Mesenchymal stem cell (in vitro differentiated cells and primary cell): ENCODE data around the gene ZDHHC21.

Source experiments
- DNase-seq: peaks from one replicate; pipeline ENCODE4 v3.0.0-alpha.2; 2013
- H2AFZ ChIP-seq: one replicate; pipeline ENCODE4 v1.6.1; 2013; ENCODE audit warnings: low read depth, mild to moderate bottlenecking, control low read depth, inconsistent platforms, low read length, moderate library complexity
- H2AK5ac ChIP-seq: 2 replicates; pipeline ENCODE4 v1.6.1; 2013; ENCODE audit warnings: low read length, moderate library complexity, mild to moderate bottlenecking, inconsistent platforms; ENCODE audit not compliant: severe bottlenecking
- H2BK120ac ChIP-seq: one replicate; pipeline ENCODE4 v1.6.1; 2013; ENCODE audit warnings: low read depth, mild to moderate bottlenecking, inconsistent platforms, low read length, moderate library complexity
- H2BK12ac ChIP-seq, 2 experiments: one replicate each; pipeline ENCODE4 v1.6.1; 2013; ENCODE audit warnings: inconsistent platforms in 2 of 2, low read length in 2 of 2, mild to moderate bottlenecking in 2 of 2, moderate library complexity in 2 of 2, control low read depth in 1 of 2
- H2BK15ac ChIP-seq: one replicate; pipeline ENCODE4 v1.6.1; 2013; ENCODE audit warnings: mild to moderate bottlenecking, low read depth, inconsistent platforms; ENCODE audit not compliant: poor library complexity, severe bottlenecking
- H2BK5ac ChIP-seq: 2 replicates; pipeline ENCODE4 v1.6.1; 2013; ENCODE audit warnings: low read depth, mild to moderate bottlenecking, low read length, control low read depth, inconsistent platforms; ENCODE audit not compliant: poor library complexity, severe bottlenecking
- H3K14ac ChIP-seq, 2 experiments: one replicate each; pipeline ENCODE4 v1.6.1; 2013; ENCODE audit warnings: inconsistent platforms in 2 of 2, low read length in 2 of 2, control low read depth in 1 of 2, mild to moderate bottlenecking in 1 of 2, moderate library complexity in 1 of 2
- H3K18ac ChIP-seq, 2 experiments: one replicate each; pipeline ENCODE4 v1.6.1; 2013; ENCODE audit warnings: inconsistent platforms in 2 of 2, low read length in 2 of 2, control low read depth in 1 of 2, low read depth in 1 of 2, mild to moderate bottlenecking in 1 of 2
- H3K23ac ChIP-seq, 2 experiments: one replicate each; pipeline ENCODE4 v1.6.1; 2013; ENCODE audit warnings: inconsistent platforms in 2 of 2, low read length in 2 of 2, mild to moderate bottlenecking in 2 of 2, moderate library complexity in 2 of 2, control low read depth in 1 of 2
- H3K27ac ChIP-seq: 2 replicates; pipeline ENCODE4 v1.5.1; 2013; ENCODE audit warnings: mild to moderate bottlenecking, moderate library complexity, low read length, control low read depth, inconsistent platforms; ENCODE audit not compliant: poor library complexity, severe bottlenecking
- H3K27me3 ChIP-seq, 2 experiments: 2 replicates each; pipeline versions ENCODE4 v1.6.1 to v1.7.0; 2013; ENCODE audit warnings: low read length in 2 of 2, mild to moderate bottlenecking in 2 of 2, moderate library complexity in 2 of 2, control low read depth in 1 of 2, inconsistent platforms in 1 of 2; ENCODE audit not compliant: control insufficient read depth in 1 of 2, insufficient read depth in 1 of 2
- H3K36me3 ChIP-seq, 2 experiments: 2 replicates each; pipeline versions ENCODE4 v1.6.1 to v1.7.0; 2013; ENCODE audit warnings: low read length in 2 of 2, control low read depth in 1 of 2, inconsistent platforms in 1 of 2, low read depth in 1 of 2, mild to moderate bottlenecking in 1 of 2; ENCODE audit not compliant: insufficient read depth in 2 of 2, control insufficient read depth in 1 of 2
- H3K4ac ChIP-seq, 2 experiments: one replicate each; pipeline ENCODE4 v1.6.1; 2013; ENCODE audit warnings: inconsistent platforms in 2 of 2, low read length in 2 of 2, mild to moderate bottlenecking in 2 of 2, moderate library complexity in 2 of 2, control low read depth in 1 of 2, low read depth in 1 of 2
- H3K4me1 ChIP-seq: 2 replicates; pipeline ENCODE4 v1.6.1; 2013; ENCODE audit warnings: low read depth, low read length, control low read depth; ENCODE audit not compliant: control insufficient read depth, insufficient read depth
- H3K4me2 ChIP-seq: 2 replicates; pipeline ENCODE4 v1.6.1; 2013; ENCODE audit warnings: low read length, mild to moderate bottlenecking, inconsistent platforms; ENCODE audit not compliant: poor library complexity, severe bottlenecking
- H3K4me3 ChIP-seq, 2 experiments: 2 replicates each; pipeline versions ENCODE4 v1.5.1 to v1.7.0; 2013; ENCODE audit warnings: low read length in 2 of 2, mild to moderate bottlenecking in 2 of 2, control low read depth in 1 of 2, low read depth in 1 of 2; ENCODE audit not compliant: insufficient read depth in 1 of 2
- H3K79me1 ChIP-seq: replicated peaks from 2 replicates; pipeline ENCODE4 v1.6.1; 2013; ENCODE audit warnings: mild to moderate bottlenecking, control low read depth, low read length, inconsistent platforms; ENCODE audit not compliant: poor library complexity, severe bottlenecking
- H3K9ac ChIP-seq: 2 replicates; pipeline ENCODE4 v1.7.0; 2013; ENCODE audit warnings: mild to moderate bottlenecking, low read length, moderate library complexity
- H3K9me3 ChIP-seq: 2 replicates; pipeline ENCODE4 v1.7.0; 2013; ENCODE audit warnings: mild to moderate bottlenecking, low read length; ENCODE audit not compliant: control insufficient read depth
- H4K8ac ChIP-seq: one replicate; pipeline ENCODE4 v1.6.1; 2013; ENCODE audit warnings: inconsistent platforms, mild to moderate bottlenecking, low read length, moderate library complexity
- H4K91ac ChIP-seq: one replicate; pipeline ENCODE4 v1.6.1; 2013; ENCODE audit warnings: mild to moderate bottlenecking, low read length, inconsistent platforms
- whole genome bisulfite sequencing: methylation state at CpG from one replicate; pipeline ENCODE4 v1.1.7; 2013; ENCODE audit warnings: mixed read lengths; 5-methylcytosine and 5-hydroxymethylcytosine counted together

The ZDHHC21 gene

DNA sequence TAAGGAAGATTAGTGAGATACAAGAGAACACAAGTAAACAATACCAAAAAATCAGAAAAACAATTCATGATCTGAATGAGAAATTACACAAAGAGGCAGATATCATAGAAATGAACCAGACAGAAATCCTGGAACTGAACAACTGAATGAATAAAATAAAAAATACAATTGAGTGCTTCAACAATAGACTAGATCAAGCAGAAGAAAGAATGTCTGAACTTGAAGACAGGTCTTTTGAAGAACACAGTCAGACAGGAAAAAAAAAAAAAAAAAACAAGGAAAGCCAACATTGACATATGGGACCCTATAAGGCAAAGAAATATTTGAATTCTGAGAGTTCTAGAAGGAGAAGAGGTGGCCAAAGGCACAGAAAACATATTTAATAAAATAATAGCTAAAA, 115.2 kb downstream of the ZDHHC21 start:
- H3K27me3 ChIP-seq: no peaks in the 10 kb centered on the region
- DNase-seq: no peak
- H3K23ac ChIP-seq: no peak overlapping the region
- H2BK12ac ChIP-seq: no peak overlapping the region
- H2BK15ac ChIP-seq: no peak overlapping the region
- H2BK120ac ChIP-seq: no peak overlapping the region
- peaks cover 26% of the 10 kb centered on the region for H3K9me3 ChIP-seq
- no peak overlapping the region for H3K27ac ChIP-seq
- no peak overlapping the region for H3K14ac ChIP-seq
- no peak overlapping the region for H2BK5ac ChIP-seq
- H2AFZ ChIP-seq: no peak overlapping the region
- no peaks in the 10 kb centered on the region for H3K4me1 ChIP-seq
- H3K4me2 ChIP-seq: no peak overlapping the region
- H3K4me3 ChIP-seq: no peak overlapping the region
- H3K36me3 ChIP-seq: no peaks in the 10 kb centered on the region
- no peak overlapping the region for H3K18ac ChIP-seq
- no peaks in the 10 kb centered on the region for H3K79me1 ChIP-seq
- no peak overlapping the region for H4K8ac ChIP-seq
- no peak overlapping the region for H2AK5ac ChIP-seq
- no peak overlapping the region for H3K4ac ChIP-seq
- H3K9ac ChIP-seq: no peak overlapping the region
- H4K91ac ChIP-seq: no peak overlapping the region

DNA sequence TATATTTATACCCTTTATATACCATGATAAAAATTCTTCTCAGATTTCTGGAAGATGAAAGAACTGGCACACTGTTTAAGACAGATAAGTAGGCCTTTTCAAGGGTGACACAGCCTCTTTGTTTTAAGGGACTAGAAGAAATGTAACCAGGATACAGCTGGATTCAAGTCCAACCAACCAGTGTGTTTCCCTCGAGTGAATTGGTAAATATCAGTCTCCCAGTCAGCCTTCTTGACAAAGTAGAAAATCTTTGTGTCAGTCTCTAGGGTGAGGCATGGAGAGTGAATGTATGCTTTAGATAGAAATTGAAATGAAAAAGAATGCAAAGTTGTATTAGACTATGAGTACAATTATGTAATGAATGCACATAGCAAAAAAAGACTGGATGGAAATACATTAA, 119.1 kb downstream of the ZDHHC21 start:
- 84% methylated on average over 1 of the region's 1 CpG for WGBS
- Histone ChIP-seq H2BK120ac (no peak overlapping the region), H2AK5ac (no peak overlapping the region), H2BK15ac (no peak overlapping the region), H3K4me1 (no peaks in the 10 kb centered on the region), H4K91ac (no peak overlapping the region), H3K27me3 (no peaks in the 10 kb centered on the region), H3K27ac (no peak overlapping the region), H3K18ac (no peak overlapping the region), H3K4ac (no peak overlapping the region), H3K9me3 (peaks cover 16% of the 10 kb centered on the region), H2AFZ (no peak overlapping the region), H2BK12ac (no peak overlapping the region), H2BK5ac (no peak overlapping the region), H3K4me3 (no peak overlapping the region), H3K36me3 (no peaks in the 10 kb centered on the region), H3K4me2 (no peak overlapping the region), H3K23ac (no peak overlapping the region), H3K9ac (no peak overlapping the region), H3K79me1 (no peaks in the 10 kb centered on the region), H4K8ac (no peak overlapping the region), H3K14ac (no peak overlapping the region)
- DNase-seq: no peak

DNA sequence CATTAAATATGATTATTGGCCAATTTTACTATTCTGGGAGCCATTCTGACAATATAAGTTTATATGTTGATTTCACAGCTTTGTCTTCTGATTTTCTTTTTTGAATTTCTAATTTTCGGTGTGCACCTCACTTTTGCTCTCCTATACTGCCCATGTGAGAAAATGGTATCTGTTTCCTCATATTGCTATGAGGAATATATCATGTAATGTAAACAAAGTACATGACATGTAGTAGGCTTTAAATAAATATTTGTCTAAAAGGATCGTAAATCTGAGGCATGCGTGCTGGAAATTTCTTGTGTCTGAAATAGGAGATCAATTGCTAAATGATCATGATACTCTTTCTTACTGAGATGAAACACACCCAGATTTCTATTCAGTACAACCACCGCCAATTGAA, 119.9 kb downstream of the ZDHHC21 start:
- Histone ChIP-seq H2AK5ac (no peak overlapping the region), H2BK12ac (no peak overlapping the region), H2BK15ac (no peak overlapping the region), H2BK120ac (no peak overlapping the region), H3K18ac (no peak overlapping the region), H3K4me1 (no peaks in the 10 kb centered on the region), H3K9me3 (peaks cover 9% of the 10 kb centered on the region), H2BK5ac (no peak overlapping the region), H3K27ac (no peak overlapping the region), H2AFZ (no peak overlapping the region), H3K4me3 (no peak overlapping the region), H3K4ac (no peak overlapping the region), H3K36me3 (no peaks in the 10 kb centered on the region), H3K9ac (no peak overlapping the region), H3K27me3 (no peaks in the 10 kb centered on the region), H3K4me2 (no peak overlapping the region), H3K14ac (no peak overlapping the region), H3K79me1 (no peaks in the 10 kb centered on the region), H3K23ac (no peak overlapping the region), H4K91ac (no peak overlapping the region), H4K8ac (no peak overlapping the region)
- DNase-seq: peak; percentile 18
- no CpG with 5 or more reads among the region's 4 CpGs for WGBS

DNA sequence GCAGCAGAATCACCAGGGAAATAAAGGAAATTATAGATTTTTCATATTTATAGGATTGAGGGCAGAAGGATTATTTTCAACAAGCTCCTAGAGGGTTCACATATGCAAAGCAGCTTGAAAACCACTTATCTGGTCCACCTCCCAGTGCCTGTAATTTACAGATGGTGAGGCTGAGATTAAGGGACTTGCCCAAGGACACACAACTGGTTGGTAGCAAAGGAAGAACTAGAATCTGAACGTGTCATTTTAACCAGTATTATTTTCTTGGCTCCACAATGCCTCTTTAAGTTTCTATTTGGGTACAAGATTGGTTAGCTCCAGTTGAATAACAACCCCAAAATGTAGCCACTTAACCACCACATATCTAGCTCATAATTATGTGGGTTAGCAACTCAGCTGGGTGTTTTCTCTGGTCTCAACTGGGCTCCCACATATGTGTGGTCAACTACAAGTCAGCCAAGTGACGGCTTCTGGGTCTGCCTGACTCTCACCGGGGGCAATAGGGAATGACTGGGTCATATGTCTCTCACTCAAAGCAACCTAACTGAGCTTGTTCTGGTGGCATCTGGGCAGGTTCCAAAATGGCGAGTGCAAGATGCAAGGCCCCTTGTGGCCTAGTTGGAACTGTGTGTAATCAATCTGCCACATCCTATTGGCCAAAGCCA, 127.7 kb downstream of the ZDHHC21 start:
- Histone ChIP-seq H3K27me3 (peaks cover 0 to 9% of the 10 kb centered on the region in 2 experiments), H3K14ac (no peak overlapping the region), H2AFZ (no peak overlapping the region), H3K4ac (no peak overlapping the region), H2BK120ac (no peak overlapping the region), H3K27ac (no peak overlapping the region), H2BK5ac (no peak overlapping the region), H2BK15ac (no peak overlapping the region), H3K18ac (no peak overlapping the region), H2AK5ac (no peak overlapping the region), H3K23ac (no peak overlapping the region), H4K91ac (no peak overlapping the region), H4K8ac (no peak overlapping the region), H2BK12ac (no peak overlapping the region), H3K9me3 (no peaks in the 10 kb centered on the region), H3K4me2 (no peak overlapping the region), H3K4me1 (peaks cover 3% of the 10 kb centered on the region), H3K9ac (no peak overlapping the region), H3K36me3 (no peaks in the 10 kb centered on the region), H3K79me1 (no peaks in the 10 kb centered on the region), H3K4me3 (no peak overlapping the region)
- DNase-seq: no peak
- WGBS: 67% methylated on average over 3 of the region's 4 CpGs
